Panc1 (cell line): ENCODE data around the gene SAMD1.

Source experiments
- POLR2AphosphoS5 ChIP-seq: IDR thresholded peaks from 2 replicates; pipeline ENCODE4 v1.6.1; 2012; ENCODE audit warnings: mild to moderate bottlenecking, low read depth, low read length, moderate library complexity
- REST ChIP-seq, 2 experiments: IDR thresholded peaks; 2 replicates each; pipeline ENCODE4 v1.6.1; 2011 to 2012; ENCODE audit warnings: low read depth in 2 of 2, control low read depth in 1 of 2, low read length in 1 of 2, mild to moderate bottlenecking in 1 of 2, moderate library complexity in 1 of 2; ENCODE audit not compliant: insufficient read depth in 1 of 2
- SIN3A ChIP-seq: IDR thresholded peaks from 2 replicates; pipeline ENCODE4 v1.6.1; 2012; ENCODE audit warnings: low read depth, mild to moderate bottlenecking, low read length, moderate library complexity, borderline replicate concordance; ENCODE audit not compliant: insufficient read depth
- TCF7L2 ChIP-seq: IDR thresholded peaks from 2 replicates; pipeline ENCODE4 v1.6.1; 2011; ENCODE audit warnings: mild to moderate bottlenecking, low read depth, low read length, inconsistent platforms
- TF ChIP-seq, protein P1 (sequence below): fragments of 450-650 bp; IDR thresholded peaks from 2 replicates; pipeline ENCODE4 v1.5.1; 2017; ENCODE audit warnings: mild to moderate bottlenecking

- TF ChIP-seq, protein P1, sequence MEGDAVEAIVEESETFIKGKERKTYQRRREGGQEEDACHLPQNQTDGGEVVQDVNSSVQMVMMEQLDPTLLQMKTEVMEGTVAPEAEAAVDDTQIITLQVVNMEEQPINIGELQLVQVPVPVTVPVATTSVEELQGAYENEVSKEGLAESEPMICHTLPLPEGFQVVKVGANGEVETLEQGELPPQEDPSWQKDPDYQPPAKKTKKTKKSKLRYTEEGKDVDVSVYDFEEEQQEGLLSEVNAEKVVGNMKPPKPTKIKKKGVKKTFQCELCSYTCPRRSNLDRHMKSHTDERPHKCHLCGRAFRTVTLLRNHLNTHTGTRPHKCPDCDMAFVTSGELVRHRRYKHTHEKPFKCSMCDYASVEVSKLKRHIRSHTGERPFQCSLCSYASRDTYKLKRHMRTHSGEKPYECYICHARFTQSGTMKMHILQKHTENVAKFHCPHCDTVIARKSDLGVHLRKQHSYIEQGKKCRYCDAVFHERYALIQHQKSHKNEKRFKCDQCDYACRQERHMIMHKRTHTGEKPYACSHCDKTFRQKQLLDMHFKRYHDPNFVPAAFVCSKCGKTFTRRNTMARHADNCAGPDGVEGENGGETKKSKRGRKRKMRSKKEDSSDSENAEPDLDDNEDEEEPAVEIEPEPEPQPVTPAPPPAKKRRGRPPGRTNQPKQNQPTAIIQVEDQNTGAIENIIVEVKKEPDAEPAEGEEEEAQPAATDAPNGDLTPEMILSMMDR, result no peak
- no peak for TF ChIP-seq SIN3A
- TF ChIP-seq POLR2AphosphoS5, result no peak
- no peak for TF ChIP-seq TCF7L2
- no peak for TF ChIP-seq REST (IDR thresholded peaks at IDR 0.05; ENCODE audit: insufficient read depth in 1 of 2, low read depth in 2 of 2, low read length in 1 of 2)
Observed at GRCh38 chr19:14088634-14089411, 1.7 kb downstream of the SAMD1 start.
